ENCODE results near the gene AURKA. TPM values are rescaled to one million over a fixed set of nuclear protein-coding genes. Genes with fewer than 3 reads are reported as not detected.

The AURKA gene
- total RNA-seq = 8.4 TPM
- long read RNA-seq, partial matches to known transcripts = 0 of 4 reads
- long read RNA-seq, other reads (novel, unspliced or antisense) = 2 of 4 reads

DNA sequence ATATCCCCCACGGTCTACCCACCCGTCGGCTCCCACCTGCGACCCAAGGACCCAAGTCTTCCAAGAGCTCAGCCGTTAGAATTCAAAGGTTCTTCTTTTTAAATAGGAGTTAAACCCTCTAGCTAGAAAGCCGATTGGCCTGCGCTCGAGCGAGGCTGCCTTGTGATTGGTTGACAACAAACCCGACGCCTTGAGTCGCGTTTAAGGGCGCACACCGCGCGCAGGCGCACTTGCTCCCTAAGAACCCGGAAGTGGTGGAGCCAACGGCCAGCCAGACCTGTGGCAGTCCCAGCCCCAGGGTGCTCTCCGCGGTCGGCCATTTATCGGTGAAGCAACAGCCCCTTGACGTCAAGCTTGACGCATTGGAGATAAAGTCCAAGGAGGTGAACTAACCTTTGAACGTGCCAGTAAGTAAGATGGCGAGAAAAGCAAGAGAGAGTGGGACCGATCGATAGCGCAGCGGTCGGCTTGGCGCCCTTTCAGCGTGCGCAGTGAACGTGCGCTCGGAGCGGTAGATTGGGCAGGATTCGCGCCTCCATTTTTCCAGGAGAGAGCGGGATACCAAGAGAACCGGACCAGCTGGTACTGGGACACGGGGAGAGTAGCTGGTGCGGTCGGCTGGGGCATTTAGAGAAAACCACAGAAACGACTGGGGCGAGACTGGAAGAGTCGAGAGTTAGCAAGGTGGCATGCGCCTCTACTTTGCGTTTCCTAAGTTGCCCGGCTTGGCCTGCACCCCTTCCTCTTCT is at the start of gene AURKA, which contains the start of gene CSTF1:
Gene AURKA (minus strand): TSS at position 84 of the 749 bp plus-strand sequence. CDS start 4,018 bp downstream, outside the sequence.
Gene CSTF1 (plus strand): TSS at position 514 of the 749 bp plus-strand sequence. CDS start 2,908 bp downstream, outside the sequence.
- DNase-seq (ENCODE audit: missing footprints) (peak; percentile 100), ATAC-seq (peak; percentile 99)
- intact Hi-C loops (cut with DNase I) = loop anchor here (1.0 to 5.0 kb wide), 2 partner anchors 35 to 76 kb away; partner anchors contain the start of genes FAM210B and RTF2

DNA sequence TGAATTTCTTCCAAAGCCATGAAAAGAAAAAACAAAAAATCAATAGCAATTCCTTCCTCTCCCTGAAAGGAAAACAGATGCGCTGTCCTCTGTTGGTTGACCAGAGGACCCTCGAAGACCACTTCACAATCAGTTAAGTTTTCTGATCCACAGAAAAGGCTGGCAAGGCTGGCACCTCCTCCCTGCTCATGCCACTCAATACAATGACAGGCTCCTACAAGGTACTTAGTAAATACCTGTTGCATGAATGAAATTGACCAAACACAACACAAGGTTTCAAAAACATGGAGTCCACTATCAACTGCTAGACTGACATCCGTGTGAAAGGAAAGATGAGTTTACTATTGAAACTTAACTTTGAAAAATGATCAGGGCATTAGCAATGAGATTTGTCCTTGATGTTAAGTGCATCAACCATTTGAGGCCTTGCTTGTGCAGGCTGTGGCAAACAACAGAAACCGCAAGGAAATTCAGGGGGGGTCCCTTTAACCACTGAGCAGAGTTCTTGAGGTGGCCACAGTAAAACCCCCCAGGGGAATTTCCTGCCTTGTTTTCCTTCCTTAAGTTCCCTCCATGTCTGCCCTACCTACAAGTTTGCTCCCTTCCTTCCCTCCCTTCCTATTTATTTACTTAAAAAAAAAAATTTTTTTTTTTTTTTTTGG is 48.5 kb upstream of the AURKA start:
- ATAC-seq (no peak), DNase-seq (ENCODE audit: missing footprints) (no peak)
- intact Hi-C loops (cut with DNase I) = no loop called here

DNA sequence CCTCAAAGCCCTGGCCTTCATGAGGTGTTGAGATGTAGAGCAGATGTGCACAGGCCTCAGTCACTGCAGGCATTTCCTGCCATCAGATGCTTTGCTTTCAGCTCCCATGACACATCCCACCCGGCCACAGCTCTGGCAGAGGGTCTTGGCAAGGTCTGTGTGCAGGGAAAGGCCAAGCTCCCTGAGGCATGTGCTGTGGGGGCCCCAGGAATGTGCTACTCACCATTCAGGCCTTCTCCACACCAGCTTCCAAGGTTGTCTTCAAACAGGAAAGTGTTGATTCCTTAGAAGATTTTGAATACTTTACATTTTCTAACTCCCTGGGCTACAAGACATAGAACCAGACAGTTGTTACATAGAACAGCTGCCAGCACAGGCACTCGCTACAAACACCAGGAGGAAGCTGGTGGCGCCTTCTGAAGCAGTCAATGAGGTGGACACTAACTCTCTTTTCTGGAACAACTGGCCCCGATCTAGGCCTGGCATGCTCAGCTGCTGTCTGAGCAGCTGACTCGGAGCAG is 47.8 kb upstream of the AURKA start:
- peak; percentile 73 for DNase-seq (ENCODE audit: missing footprints)
- ATAC-seq = peak; percentile 91
- intact Hi-C loops (cut with DNase I) = no loop called here

DNA sequence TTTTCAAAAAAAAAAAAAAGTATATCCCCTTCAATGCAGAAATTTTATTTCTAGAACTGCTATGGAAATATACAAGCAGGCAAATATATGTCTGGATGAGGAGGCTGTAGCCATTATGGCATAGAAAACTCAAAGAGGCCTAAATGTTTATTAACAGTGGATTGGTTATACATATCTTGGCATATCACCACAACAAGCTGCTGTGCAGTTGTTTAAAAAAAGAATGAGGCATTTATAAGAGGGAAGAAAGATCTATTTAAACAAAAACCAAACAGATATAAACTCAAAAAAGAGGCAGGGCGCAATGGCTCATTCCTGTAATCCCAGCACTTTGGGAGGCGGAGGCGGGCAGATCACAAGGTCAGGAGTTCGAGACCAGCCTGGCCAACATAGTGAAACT is 46.3 kb upstream of the AURKA start:
- ATAC-seq = no peak
- intact Hi-C loops (cut with DNase I) = no loop called here
- DNase-seq (ENCODE audit: missing footprints) = no peak

DNA sequence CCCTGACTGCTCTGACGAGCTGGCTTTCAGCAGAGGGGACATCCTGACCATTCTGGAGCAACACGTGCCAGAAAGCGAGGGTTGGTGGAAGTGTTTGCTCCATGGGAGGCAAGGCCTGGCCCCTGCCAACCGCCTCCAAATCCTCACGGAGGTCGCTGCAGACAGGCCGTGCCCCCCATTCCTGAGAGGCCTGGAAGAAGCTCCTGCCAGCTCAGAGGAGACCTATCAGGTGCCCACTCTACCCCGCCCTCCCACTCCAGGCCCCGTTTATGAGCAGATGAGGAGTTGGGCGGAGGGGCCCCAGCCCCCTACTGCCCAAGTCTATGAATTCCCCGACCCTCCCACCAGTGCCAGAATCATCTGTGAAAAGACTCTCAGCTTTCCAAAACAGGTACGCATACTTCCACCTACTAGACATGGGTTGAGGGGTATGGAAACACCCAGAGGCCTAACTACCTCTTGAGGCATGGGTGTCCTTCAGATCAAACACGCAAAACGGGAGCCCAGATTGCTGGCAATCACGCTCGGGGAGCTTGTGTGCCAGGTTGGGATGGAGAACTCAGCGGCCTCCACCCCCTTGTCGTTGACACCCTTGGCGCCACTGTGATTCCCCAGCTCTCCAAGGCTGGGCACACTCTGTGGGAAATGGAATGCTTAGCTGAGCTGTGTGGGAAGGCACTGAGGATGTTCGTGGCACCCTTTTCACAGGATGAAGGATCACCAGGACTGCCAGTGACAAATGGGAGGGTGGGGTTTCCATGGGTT is 45.4 kb upstream of the AURKA start:
- intact Hi-C loops (cut with DNase I) = no loop called here
- ATAC-seq = no peak

DNA sequence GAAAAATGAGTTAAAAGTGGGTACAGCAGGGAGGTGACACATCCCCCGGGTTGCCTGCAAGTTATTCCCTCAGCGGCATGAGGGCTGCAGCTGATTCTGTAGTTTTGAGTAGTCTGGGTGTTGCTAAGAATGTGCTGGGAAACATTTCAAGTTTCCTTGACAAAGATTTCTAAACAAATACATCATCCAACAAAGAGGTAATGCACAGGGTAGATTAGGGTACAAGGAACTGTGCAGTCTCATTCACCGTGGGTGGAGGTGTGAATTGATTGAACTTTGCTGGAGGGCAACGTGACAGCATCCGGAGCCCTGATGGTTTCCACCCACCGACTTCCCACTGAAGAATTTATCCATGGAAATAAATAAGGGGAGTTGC is 41.9 kb upstream of the AURKA start:
- DNase-seq (ENCODE audit: missing footprints) = no peak
- ATAC-seq = no peak
- intact Hi-C loops (cut with DNase I) = no loop called here

More for the DNA sequence above, 45.4 kb upstream of the AURKA start:
- no peak for DNase-seq (ENCODE audit: missing footprints)

DNA sequence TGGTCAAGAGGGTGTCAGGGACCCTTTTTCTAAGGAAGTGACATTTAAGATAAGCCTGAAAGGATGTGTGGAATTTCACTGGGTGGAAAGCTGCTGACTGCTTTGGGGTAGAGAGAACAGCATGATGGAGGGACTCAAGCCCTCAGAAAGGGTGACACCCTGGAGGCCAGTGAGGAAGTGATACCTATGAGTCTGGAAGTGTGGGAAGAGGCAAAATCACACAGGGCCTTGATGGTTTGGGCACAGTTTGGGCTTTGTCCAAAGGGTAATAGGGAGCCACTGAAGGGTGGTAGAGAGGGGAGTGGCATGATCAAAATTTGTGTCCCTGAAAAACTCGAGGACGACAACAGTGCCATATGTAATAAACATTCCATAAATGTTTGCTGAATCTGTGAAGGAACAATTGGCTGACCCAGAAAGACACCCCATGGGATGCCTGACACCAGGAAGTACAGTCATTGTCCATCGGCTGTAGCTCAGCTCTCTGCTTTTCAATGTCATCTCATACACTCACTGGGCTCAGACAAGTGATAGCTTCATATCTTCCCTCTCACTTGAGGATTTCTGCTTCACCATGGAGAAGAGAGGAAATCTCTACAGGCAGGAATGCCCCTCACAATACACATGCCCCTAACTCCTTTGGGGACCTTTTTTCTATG is 41.3 kb upstream of the AURKA start:
- intact Hi-C loops (cut with DNase I) = no loop called here
- no peak for DNase-seq (ENCODE audit: missing footprints)
- ATAC-seq = no peak

DNA sequence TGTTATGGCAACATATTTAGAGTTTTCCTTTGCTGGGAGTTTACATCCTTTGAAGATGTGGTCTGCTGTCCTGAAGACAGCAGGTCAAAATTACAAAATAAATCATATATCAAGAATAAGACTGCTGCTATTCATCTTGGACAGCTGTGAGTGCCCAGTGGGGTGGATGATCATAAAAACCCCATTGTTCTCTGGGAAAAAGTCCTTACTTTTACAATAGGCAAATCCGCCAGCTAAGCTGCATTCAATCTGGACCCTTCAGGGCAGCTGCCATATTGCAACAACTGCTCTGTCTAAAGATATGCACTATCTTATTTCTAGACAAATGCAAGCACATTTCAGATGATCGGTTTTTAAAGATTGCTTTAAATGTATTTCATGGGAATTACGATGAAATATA is 39.5 kb upstream of the AURKA start:
- ATAC-seq (no peak), DNase-seq (ENCODE audit: missing footprints) (no peak)
- intact Hi-C loops (cut with DNase I) = no loop called here

DNA sequence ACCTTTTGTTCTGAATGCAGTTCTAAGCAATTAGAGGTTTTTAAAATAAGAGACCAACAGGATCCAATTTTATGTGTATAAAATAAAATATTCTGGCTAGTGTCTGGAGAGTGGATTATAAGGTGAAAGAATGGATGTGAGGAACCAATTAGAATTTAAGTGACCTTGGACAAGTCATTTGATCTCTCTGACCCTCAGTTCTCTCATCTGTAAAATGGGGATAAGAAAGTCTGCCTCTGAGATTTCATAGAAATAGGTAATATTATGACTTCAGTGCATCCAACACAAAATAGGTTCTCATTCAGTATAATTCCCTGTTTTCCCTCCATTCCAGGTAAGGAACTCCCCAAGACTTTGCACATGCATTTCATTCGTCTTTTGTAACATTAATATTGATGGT is 38.9 kb upstream of the AURKA start:
- intact Hi-C loops (cut with DNase I) = no loop called here
- ATAC-seq = no peak
- DNase-seq (ENCODE audit: missing footprints) = no peak

DNA sequence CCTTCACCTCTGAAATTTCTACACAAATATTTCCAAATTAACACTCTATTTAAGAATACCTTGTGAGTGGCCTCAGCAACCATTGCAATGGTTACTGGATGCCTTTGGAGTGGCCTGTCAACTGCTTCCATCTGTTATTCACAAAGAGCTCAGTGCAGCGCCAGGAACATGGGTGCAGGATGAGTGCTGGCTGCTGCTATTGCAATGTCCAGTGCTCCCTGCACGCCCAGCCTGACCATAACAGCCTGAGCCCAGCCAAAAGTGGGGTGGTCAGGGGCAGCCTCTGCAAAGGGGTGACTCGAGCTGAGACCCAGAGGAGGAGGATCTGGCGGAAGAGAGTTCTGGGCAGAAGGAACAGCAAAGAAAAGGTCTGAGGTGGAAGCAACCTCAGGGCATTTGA is 38.4 kb upstream of the AURKA start:
- DNase-seq (ENCODE audit: missing footprints) (no peak), ATAC-seq (peak; percentile 31)
- intact Hi-C loops (cut with DNase I) = no loop called here

DNA sequence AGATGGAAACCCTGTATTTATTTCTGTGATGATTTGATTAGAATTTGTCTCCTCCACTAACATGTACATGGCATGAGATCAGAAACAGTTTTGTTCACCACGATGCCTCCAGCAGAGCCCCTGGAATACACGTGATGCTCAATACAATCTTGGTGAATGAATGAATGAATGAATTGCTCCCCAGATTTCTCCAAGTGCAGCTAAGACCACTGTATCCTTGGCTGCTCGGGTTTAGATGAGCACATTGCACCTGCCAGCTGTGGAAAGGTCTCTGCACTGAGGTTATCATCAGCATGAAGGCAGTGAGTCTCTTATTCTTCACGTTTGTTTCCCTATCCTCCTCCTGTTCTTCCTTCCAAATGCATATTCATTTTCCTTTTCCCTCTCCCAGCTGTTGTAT is 37.9 kb upstream of the AURKA start:
- no peak for DNase-seq (ENCODE audit: missing footprints)
- intact Hi-C loops (cut with DNase I) = no loop called here
- ATAC-seq = no peak

DNA sequence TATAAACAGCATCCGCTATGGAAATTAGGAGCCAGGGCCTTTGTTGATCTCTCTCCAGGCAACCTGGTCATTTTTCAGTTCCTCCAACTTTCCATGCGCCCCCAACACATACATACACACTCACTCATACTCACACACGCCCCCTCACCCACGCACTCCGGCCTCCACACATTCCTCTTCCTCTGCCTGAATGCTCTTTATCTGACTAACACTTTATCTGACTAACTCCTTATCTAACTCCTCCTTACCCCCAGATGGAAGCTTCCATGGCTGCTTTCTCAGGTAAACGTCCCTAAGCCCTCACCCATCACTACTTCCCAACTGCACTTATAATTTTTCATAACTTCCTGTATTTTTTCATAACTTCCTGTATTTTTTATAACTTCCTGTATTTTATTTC is 37.5 kb upstream of the AURKA start:
- intact Hi-C loops (cut with DNase I) = no loop called here
- no peak for ATAC-seq
- DNase-seq (ENCODE audit: missing footprints) = no peak

DNA sequence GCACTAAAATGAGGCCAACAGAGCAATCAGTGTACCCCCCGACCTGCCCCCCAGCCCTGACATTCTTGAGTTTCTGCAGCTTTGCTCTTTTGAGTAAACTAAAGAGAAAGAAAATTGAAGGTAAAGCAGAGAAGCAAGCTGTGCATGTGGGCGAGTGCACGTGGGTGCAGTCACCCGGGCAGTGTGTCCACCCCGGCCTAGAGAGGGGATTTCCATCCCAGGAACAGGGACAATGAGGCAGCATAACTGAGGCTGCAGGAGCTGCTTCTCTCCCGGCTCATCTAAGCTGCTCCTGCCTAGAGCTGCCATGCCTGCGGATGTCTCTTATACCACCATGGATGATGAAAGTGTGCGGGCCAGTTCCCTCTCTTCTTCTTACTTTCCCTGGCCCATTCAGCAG is 36.9 kb upstream of the AURKA start:
- intact Hi-C loops (cut with DNase I) = no loop called here
- ATAC-seq = no peak
- no peak for DNase-seq (ENCODE audit: missing footprints)

DNA sequence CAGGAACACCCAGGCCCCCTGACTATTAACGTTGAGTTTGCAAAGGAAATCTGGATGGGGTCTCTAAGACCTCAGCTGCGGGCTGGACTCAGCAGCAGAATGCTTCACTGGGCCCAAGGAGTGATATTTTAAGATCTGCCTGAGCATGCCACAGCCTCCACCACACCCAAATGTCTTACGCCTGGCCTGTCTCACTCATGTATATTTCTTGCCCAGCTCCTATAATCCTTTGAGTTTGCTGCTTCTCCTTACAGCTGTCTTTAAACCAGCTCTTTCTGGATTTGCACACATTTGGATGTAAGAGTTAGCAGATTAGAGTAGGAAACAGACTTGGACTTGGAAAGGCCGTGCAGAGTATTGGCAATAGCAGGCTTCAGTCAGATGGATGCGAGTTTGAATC is 36.4 kb upstream of the AURKA start:
- intact Hi-C loops (cut with DNase I) = no loop called here
- no peak for ATAC-seq
- DNase-seq (ENCODE audit: missing footprints) = no peak

DNA sequence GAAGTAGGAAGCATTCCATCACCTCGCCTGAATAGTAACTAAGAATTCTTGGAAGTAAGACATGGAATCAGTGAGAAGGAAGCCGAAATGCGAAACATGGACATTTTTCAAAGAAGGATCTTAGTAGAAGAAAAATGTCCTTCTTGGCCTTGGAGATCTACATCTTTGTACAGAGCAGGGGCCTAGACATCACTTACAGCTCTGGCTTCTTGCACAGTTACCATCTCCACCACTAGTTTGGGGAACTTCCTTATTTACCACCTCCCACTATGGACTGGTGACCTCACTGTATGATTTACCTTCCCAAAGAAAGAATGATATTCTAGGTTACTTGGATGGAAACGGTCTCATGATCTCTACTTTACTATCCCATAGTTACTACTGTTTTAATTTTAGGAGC is 35.8 kb upstream of the AURKA start:
- intact Hi-C loops (cut with DNase I) = no loop called here
- no peak for ATAC-seq

DNA sequence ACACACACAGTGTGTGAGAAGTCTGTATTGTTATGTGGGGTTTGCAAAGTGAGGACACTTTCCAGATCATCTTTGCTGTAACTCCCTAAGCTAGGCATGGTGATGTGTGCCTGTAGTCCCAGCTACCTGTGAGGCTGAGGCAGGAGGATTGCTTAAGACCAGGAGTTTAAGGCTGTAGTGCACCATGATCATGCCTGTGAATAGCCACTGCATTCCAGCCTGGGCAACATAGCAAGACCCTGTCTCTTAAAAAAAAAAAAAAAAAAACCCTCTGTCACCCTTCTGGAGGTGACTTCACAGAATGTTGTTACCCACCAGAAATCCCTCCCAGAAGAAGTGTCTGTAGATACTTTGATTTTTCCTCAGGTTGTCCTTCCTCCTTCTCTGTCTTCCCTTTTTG is 34.9 kb upstream of the AURKA start:
- intact Hi-C loops (cut with DNase I) = no loop called here
- ATAC-seq = no peak
- no peak for DNase-seq (ENCODE audit: missing footprints)

More for the DNA sequence above, 35.8 kb upstream of the AURKA start:
- no peak for DNase-seq (ENCODE audit: missing footprints)

DNA sequence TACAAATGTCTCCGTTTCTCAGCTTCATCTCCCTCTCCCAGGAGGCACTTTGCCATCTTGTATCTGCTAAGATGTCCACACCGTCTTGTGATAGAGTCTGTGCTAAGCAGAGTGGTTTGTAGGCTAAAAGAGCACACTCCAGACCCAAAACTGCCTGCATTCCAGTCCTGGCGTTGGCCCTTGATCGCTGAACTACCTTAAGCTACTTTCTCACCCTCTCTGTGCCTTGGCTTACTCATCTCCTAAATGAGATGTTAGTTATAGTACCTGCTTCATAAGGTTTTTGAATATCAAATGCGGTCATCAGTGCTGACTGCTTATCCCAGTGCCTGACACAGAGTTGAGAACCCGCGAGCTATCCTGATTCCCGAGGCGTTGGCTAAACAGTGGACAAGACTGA is 34.0 kb upstream of the AURKA start:
- ATAC-seq = no peak
- no peak for DNase-seq (ENCODE audit: missing footprints)
- intact Hi-C loops (cut with DNase I) = no loop called here

DNA sequence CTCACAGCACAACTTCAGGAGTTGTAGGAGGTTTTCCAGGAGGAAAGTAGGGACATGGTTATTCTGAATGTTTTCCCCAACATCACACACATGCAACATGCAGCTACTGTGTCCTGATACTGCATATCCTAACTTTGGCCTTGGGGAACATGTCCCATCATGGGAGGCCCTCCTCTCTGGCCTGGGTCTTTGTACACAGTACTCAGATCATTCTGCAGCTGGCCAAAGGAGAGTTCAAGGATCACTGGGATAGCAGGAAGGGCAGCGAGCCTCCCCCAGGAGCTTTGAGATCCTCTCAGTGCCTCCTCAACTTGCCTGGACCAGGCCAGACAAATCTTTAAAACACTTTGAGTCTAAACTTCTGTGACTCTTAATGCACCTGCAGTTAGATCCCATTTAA is 32.9 kb upstream of the AURKA start:
- no peak for ATAC-seq
- DNase-seq (ENCODE audit: missing footprints) = no peak
- intact Hi-C loops (cut with DNase I) = no loop called here

DNA sequence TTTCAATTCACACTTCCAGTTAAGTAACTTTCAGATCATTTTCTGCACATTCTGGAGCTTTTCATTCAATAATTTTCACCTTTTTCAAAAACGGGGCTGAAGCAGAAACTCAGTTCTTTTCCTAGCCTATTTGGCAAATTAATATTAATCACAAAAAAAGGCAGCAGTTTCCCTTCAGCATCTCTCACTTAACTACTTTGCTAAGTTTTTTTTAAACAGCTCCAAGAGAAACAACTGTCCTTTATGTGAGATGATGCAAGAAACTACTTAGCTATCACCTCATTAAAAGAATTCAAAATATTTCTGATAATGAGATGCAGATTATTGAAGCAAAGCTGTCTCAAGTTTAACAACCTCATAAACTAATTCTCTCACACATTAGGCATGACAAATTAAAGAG is 31.9 kb upstream of the AURKA start:
- intact Hi-C loops (cut with DNase I) = no loop called here
- DNase-seq (ENCODE audit: missing footprints) = no peak
- ATAC-seq = no peak
